ENCODE data around the gene SLC25A21. TPM values are rescaled to one million over a fixed set of nuclear protein-coding genes. Genes with fewer than 3 reads are reported as not detected.

Gene SLC25A21
- total RNA-seq, 1 experiment from 2014 or later: 7.1 TPM

GRCh38 chr14:36979863-36980262 is 192.5 kb downstream of the SLC25A21 start:
- Histone ChIP-seq H2BK120ac (ENCODE audit: low read depth, low read length, poor library complexity, severe bottlenecking) (no peak overlapping the region), H2BK12ac (ENCODE audit: insufficient read length, low read depth, low read length) (no peak overlapping the region)

More at GRCh38 chr14:36979863-36980262, 192.5 kb downstream of the SLC25A21 start:
- Histone ChIP-seq H3K18ac (ENCODE audit: insufficient read length, low read depth, low read length) (no peak overlapping the region), H4K8ac (replicated peaks; ENCODE audit: insufficient read length, low read depth, low read length) (no peak overlapping the region), H3K27me3 (ENCODE audit: insufficient read depth, low read length) (no peaks in the 10 kb centered on the region), H4K20me1 (ENCODE audit: control insufficient read depth, insufficient read depth, insufficient read length) (no peaks in the 10 kb centered on the region), H3K9ac (ENCODE audit: extremely low read depth, insufficient read length, low read length) (no peak overlapping the region), H3K4me2 (ENCODE audit: insufficient read depth, insufficient read length, low read length) (no peak overlapping the region), H3K27ac (ENCODE audit: insufficient read length, low read depth, low read length) (no peak overlapping the region), H2BK5ac (ENCODE audit: insufficient read length, low read length) (no peak overlapping the region), H2AK5ac (ENCODE audit: insufficient read length, low read length) (no peak overlapping the region), H3K14ac (ENCODE audit: insufficient read depth, low read length) (no peak overlapping the region), H2BK20ac (ENCODE audit: low read depth, low read length, poor library complexity, severe bottlenecking) (no peak overlapping the region), H4K91ac (ENCODE audit: insufficient read length, low read depth, low read length) (no peak overlapping the region), H4K5ac (ENCODE audit: insufficient read length, low read depth, low read length) (no peak overlapping the region), H3K79me2 (ENCODE audit: insufficient read depth, low read length) (no peaks in the 10 kb centered on the region), H3K4me1 (ENCODE audit: insufficient read depth, low read length) (no peaks in the 10 kb centered on the region), H3K79me1 (ENCODE audit: insufficient read depth, low read depth, low read length, poor library complexity, severe bottlenecking) (no peaks in the 10 kb centered on the region), H2BK15ac (ENCODE audit: low read depth, low read length) (no peak overlapping the region), H3K23me2 (ENCODE audit: insufficient read length, low read depth, low read length, poor library complexity, severe bottlenecking) (no peaks in the 10 kb centered on the region), H3K4ac (ENCODE audit: low read depth, low read length) (no peak overlapping the region), H3K23ac (ENCODE audit: insufficient read length, low read depth, low read length) (no peak overlapping the region), H3T11ph (ENCODE audit: low read length) (no peak overlapping the region), H3K56ac (ENCODE audit: insufficient read length, low read depth, low read length) (no peak overlapping the region), H2AFZ (ENCODE audit: low read length) (no peak overlapping the region), H3K9me3 (ENCODE audit: control insufficient read depth, low read depth, low read length) (no peaks in the 10 kb centered on the region)
- H3K27me3 Mint-ChIP-seq (ENCODE audit: low read depth): no peaks in the 10 kb centered on the region
- H3K4me3 Mint-ChIP-seq: no peak overlapping the region
- no peak for TF ChIP-seq CTCF (conservative IDR thresholded peaks at IDR 0.05)
- no CpG with 5 or more reads among the region's 3 CpGs for WGBS (ENCODE audit: extremely low coverage, insufficient read length, low lambda C conversion rate)
- DNase-seq: no peak
- H3K4me1 Mint-ChIP-seq: peaks cover 6 to 8% of the 10 kb centered on the region in 2 experiments
- H3K9me3 Mint-ChIP-seq: no peaks in the 10 kb centered on the region
- no peaks in the 10 kb centered on the region; a peak in 1 of 7 replicates for H3K36me3 Mint-ChIP-seq (ENCODE audit: insufficient read depth in 1 of 3, low read depth in 3 of 3)
- no peak overlapping the region for H3K27ac Mint-ChIP-seq

Measured in H9 (cell line).